ENCODE measurements around the gene USP48.
A peak's percentile ranks its signal among the peaks of the same experiment; 100 is the strongest.
"Not testable (repeated sequence)": the region's sequence is repeated elsewhere in the genome, so short reads cannot be mapped to it uniquely, and the experiment has no call there.

Gene USP48

GRCh38 chr1:21782868-21783678, at the start of gene USP48:
Gene USP48 (minus strand): TSS chr1:21783149. CDS start chr1:21782957, 192 bp downstream.
- peak; percentile 100 for DNase-seq

GRCh38 chr1:21831454-21831970, 48.6 kb upstream of the USP48 start:
- DNase-seq: no peak

DNA sequence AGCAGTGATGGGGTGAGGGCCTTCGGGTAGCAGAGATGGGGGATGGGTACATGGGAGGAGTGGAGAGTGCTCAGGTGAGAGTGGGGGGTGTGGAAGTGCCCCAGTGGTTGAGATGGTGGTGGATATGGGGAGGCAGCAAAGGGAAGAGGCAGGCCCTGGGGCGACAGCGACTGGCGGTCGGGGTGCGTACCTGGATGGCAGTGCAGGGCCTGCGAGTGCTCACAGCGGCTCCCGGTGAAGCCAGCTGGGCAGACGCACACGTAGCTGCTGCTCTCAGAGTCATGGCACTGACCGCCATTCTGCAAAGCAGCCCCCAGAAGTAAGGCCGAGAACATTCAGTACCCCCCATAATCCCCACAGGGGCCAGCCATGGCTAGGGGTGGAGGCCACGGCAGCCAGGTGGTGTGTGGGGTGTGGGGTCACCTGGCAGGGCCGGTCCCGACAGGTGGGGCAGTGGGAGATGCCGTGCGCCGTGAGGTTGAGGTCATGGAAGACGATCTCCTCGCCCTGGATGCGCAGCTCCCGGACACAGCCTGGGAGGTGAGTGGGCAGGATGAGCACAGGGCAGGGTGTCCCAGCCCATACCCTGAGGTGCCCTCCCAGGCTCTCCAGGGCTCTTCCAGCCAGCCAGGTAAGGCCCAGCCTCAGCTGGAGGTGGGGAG, 48.0 kb upstream of the USP48 start:
- DNase-seq: no peak

GRCh38 chr1:21829294-21829693, 46.3 kb upstream of the USP48 start:
- no peak for DNase-seq

GRCh38 chr1:21828506-21829210, 45.7 kb upstream of the USP48 start:
- no peak for DNase-seq

GRCh38 chr1:21828075-21828474, 45.1 kb upstream of the USP48 start:
- DNase-seq: no peak

DNA sequence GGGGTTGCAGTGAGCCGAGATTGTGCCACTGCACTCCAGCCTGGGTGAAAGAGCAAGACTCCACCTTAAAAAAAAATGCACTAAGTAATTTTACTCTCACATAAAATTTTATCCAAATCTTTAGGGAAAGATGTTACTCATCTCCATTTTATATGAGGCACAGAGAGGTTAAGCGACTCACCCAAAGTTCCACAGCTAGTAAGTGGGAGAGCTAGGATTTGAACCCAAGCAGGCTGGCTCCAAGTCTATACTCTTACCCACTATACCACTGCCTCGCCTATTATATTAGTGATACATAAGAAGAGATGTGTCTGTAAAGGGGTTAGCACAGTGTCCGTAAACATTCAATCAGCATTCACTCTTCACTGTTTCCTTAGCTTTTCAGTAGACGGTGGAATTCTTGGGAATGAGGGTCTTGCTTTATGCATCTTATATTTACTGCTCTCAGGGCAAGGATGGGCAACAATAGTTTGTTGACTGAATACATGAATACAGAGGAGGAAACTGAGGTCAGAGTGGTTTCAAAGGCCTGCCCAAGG, 44.3 kb upstream of the USP48 start:
- no peak for DNase-seq

DNA sequence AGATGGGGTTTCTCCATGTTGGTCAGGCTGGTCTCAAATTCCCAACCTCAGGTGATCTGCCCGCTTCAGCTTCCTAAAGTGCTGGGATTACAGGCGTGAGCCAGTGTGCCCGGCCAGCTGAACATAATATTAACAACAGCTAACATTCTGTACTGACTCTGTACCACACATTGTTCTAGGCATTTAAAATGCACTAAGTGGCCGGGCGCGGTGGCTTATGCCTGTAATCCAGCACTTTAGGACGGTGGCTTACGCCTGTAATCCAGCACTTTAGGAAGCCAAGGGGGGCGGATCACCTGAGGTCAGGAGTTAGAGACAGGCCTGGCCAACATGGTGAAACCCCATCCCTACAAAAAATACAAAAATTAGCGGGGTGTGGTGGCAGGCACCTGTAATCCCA, 43.7 kb upstream of the USP48 start:
- DNase-seq: not testable (repeated sequence)

DNA sequence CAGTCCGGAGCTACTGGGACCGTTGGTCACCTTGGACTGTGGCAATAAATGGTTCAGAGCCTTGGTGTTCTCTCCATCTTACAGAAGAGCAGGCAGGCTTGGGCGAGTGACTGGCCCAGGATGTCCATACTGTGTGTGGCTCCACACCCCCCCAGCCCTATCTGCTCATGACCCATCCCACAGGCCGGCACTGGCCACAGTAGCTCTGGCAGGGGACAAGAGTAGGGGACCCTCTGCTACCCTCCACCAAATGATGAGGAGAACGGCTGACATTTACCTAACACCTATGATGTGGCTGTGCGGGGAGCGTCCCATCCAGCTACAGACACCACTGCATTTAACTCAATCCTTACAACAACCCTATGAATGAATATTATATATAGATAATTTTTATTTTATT, 42.4 kb upstream of the USP48 start:
- DNase-seq: no peak

- DNase-seq: no peak
Measured at GRCh38 chr1:21824926-21825325, 42.0 kb upstream of the USP48 start.

- no peak for DNase-seq
Measured at GRCh38 chr1:21823980-21824702, 41.2 kb upstream of the USP48 start.

DNA sequence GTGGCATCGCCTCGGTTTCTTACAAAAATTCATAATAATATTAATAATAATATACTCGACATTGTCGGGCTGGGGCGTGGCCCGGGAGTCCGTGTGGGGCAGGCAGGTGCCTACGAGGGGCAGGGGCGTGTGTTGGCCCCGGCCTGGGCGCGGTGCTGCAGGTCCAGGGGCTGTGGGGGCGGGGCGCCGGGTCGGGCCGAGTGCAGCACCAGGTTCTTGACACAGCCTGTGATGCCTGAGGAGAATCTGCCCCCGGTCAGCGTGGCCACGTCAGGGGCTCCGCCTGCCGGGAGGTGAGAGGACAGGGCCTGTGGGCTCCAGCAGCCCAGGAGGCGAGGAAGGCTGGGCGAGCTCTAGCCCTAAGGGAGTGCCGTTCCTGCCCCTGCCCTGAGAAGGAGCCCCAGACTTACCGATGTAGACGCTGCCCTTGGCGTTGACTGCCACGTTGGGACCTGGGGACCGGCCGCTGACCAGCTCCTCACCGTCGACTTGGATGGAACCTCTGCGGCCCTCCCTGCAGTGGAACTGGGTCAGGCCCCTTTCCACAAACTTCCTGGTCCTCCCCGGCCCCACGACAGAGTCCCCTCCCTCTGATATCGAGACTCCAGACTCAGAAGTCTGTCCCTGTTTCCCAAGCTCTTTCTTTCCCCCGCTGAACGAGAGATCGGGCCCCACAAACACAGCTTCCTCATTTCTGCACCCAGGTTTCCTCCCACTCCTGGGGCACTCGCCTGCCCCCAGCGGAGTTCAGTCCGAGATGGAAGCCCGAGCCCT, 40.4 kb upstream of the USP48 start:
- DNase-seq: peak; percentile 20

DNA sequence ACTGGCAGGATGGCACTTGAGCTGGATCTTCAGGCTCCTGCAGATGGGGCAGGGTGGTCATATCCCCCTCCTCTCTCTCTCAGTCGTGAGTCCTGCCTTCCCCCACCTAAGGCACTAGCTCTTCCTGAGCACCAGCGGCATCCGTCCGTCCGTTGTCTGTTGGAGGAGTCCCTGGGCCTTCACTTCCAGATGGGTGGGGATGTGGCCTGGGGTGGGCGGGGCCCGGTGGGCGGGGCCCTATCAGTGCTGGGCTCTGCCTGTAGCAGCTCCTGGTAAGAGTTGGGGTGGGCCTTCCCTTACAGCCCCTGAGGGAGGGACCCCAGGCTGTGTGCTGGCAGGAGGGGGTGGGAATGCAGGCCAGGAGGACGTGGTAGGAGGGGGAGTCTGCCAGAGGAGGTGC, 39.4 kb upstream of the USP48 start:
- no peak for DNase-seq

GRCh38 chr1:21821385-21822019, 38.6 kb upstream of the USP48 start:
- no peak for DNase-seq

DNA sequence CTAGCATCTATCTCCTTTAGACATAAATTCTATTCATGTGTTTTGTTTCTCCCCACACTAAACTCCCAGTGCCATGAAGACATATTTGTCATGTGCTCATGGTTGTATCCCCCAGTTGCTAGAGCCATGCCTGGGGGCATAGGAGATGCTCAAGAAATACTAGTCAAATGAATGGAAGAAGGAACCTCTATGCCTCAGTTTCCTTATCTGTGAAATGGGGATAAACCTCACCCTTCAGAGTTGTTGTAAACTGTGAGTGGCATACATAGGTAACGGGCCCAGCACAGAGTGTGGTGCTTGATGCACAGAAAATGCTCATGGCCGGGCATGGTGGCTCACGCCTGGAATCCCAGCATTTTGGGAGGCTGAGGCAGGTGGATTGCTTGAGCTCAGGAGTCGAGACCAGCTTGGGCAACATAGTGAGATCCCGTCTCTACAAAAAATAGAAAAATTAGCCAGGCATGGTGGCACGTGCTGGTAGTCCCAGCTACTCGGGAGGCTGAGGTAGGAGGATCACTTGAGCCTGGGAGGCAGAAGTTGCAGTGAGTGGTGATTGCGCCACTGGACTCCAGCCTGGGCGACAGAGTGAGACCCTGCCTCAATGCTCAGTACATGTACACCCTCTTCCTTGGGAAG, 37.8 kb upstream of the USP48 start:
- DNase-seq: no peak

GRCh38 chr1:21818656-21819055, 35.7 kb upstream of the USP48 start:
- DNase-seq: peak; percentile 67

DNA sequence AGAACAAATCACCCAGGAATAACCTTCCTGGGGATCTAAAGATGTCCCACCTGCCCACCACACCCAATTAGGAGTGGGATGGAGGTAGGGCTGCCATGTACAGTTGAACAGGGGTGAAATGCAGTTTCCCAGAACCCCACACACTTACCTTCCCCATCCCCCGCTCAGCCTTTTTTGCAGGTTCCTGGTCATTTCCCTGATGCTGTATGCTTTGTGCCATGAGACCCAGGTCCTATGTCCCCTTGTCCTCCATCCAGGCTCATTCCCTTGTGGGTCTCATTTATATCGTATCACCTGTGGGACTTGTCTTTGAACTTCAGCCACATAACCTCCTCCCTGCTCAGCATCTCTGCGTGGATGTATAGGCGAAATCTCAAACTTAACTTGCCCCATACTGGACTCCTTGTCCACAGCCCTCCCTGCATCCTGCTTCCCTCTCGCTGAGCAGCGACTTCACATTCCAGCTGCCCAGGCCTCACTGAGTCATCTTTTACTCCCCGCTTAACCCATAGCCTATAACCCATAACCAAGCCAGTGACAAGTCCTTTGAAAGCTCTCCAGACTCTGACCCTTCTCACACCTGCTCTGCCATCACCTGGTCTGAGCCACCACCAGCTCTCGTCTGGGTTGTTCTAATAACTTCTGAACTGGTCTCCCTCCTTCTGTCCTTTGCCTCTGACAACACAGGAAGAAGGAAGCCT, 33.8 kb upstream of the USP48 start:
- no peak for DNase-seq

GRCh38 chr1:21815724-21816321, 32.9 kb upstream of the USP48 start:
- DNase-seq: no peak

GRCh38 chr1:21814981-21815582, 32.1 kb upstream of the USP48 start:
- DNase-seq: no peak
